Neural crest cell (in vitro differentiated cells): ENCODE data around the gene C1orf105. TPM values are rescaled to one million over a fixed set of nuclear protein-coding genes. Genes with fewer than 3 reads are reported as not detected.

Experiments used
- DNase-seq: peaks from one replicate; pipeline ENCODE4 v3.0.0; 2021; ENCODE audit warnings: low read depth, mixed read lengths, low spot score
- H3K27ac Mint-ChIP-seq: one replicate; pipeline ENCODE4 v1.8.0; 2021; ENCODE audit warnings: mild to moderate bottlenecking, mixed read lengths; ENCODE audit not compliant: unreplicated experiment
- H3K27me3 Mint-ChIP-seq: 2 replicates; pipeline ENCODE4 v1.8.0; 2021; ENCODE audit warnings: low read depth, mild to moderate bottlenecking, mixed read lengths
- H3K36me3 Mint-ChIP-seq: 2 replicates; pipeline ENCODE4 v1.8.0; 2021; ENCODE audit warnings: low read depth, mild to moderate bottlenecking, mixed read lengths
- H3K4me1 Mint-ChIP-seq: 2 replicates; pipeline ENCODE4 v1.8.0; 2021; ENCODE audit warnings: mixed read lengths
- H3K4me3 Mint-ChIP-seq: one replicate; pipeline ENCODE4 v1.8.0; 2021; ENCODE audit warnings: mild to moderate bottlenecking, mixed read lengths
- H3K9me3 Mint-ChIP-seq: 2 replicates; pipeline ENCODE4 v1.8.0; 2021; ENCODE audit warnings: mixed read lengths
- CTCF ChIP-seq: fragments of 200-600 bp; sonication (generic); conservative IDR thresholded peaks from 2 replicates; pipeline ENCODE4 v1.5.0; 2021; ENCODE audit warnings: antibody characterized with exemption, mild to moderate bottlenecking
- total RNA-seq: library from RNA; stranded (reverse); gene quantifications from 2 replicates; pipeline ENCODE4 v1.2.1, GENCODE V29; 2021

The C1orf105 gene
- total RNA-seq, 1 donor from 2014 or later: not detected

GRCh38 chr1:172446547-172446946 lies 26.1 kb downstream of the C1orf105 start:
- Mint-ChIP-seq H3K27ac (no peak overlapping the region), H3K4me3 (peak overlapping the region; percentile 61), H3K27me3 (no peaks in the 10 kb centered on the region), H3K4me1 (peaks cover 36% of the 10 kb centered on the region), H3K9me3 (no peaks in the 10 kb centered on the region), H3K36me3 (peaks cover 10% of the 10 kb centered on the region)
- no peak for DNase-seq
- no peak for TF ChIP-seq CTCF

- H3K4me3 Mint-ChIP-seq: no peak overlapping the region
- no peaks in the 10 kb centered on the region for H3K36me3 Mint-ChIP-seq
- no peak overlapping the region for H3K27ac Mint-ChIP-seq
- no peak for TF ChIP-seq CTCF
- peaks cover 30% of the 10 kb centered on the region for H3K4me1 Mint-ChIP-seq
- H3K27me3 Mint-ChIP-seq: no peaks in the 10 kb centered on the region
- no peaks in the 10 kb centered on the region for H3K9me3 Mint-ChIP-seq
- DNase-seq: no peak
Measured at GRCh38 chr1:172447641-172448040, 27.2 kb downstream of the C1orf105 start.

- Mint-ChIP-seq H3K27ac (peak overlapping the region; percentile 28), H3K27me3 (no peaks in the 10 kb centered on the region), H3K4me3 (no peak overlapping the region), H3K4me1 (peaks cover 23% of the 10 kb centered on the region), H3K36me3 (no peaks in the 10 kb centered on the region), H3K9me3 (no peaks in the 10 kb centered on the region)
- no peak for TF ChIP-seq CTCF
- no peak for DNase-seq
Measured at GRCh38 chr1:172448995-172449584, 28.6 kb downstream of the C1orf105 start.

- no peaks in the 10 kb centered on the region for H3K36me3 Mint-ChIP-seq
- H3K27ac Mint-ChIP-seq: no peak overlapping the region
- DNase-seq: peak; percentile 43
- TF ChIP-seq CTCF: peak; percentile 77
- H3K4me3 Mint-ChIP-seq: peak overlapping the region; percentile 69
- no peaks in the 10 kb centered on the region for H3K27me3 Mint-ChIP-seq
- peaks cover 21% of the 10 kb centered on the region for H3K4me1 Mint-ChIP-seq
- no peaks in the 10 kb centered on the region for H3K9me3 Mint-ChIP-seq
Measured at GRCh38 chr1:172449585-172450523, 29.4 kb downstream of the C1orf105 start.

- Mint-ChIP-seq H3K27ac (no peak overlapping the region), H3K27me3 (no peaks in the 10 kb centered on the region), H3K9me3 (no peaks in the 10 kb centered on the region), H3K4me3 (no peak overlapping the region), H3K36me3 (no peaks in the 10 kb centered on the region), H3K4me1 (peaks cover 23% of the 10 kb centered on the region)
- no peak for TF ChIP-seq CTCF
- DNase-seq: no peak
Measured at GRCh38 chr1:172450524-172450885, 30.0 kb downstream of the C1orf105 start.
